RCC 7860 (cell line): ENCODE results near the gene CDH22.

Experiments used
- DNase-seq: peaks from one replicate; pipeline ENCODE4 v3.0.0-alpha.2; 2015; ENCODE audit warnings: low spot score
- FAIRE-seq: peaks from 2 replicates; lab custom pipeline; 2012; peaks lifted over from hg19 to GRCh38; lab: Jason Lieb, UNC

Gene CDH22

GRCh38 chr20:46323557-46323956 lies 15.3 kb upstream of the CDH22 start:
- FAIRE-seq (no peak), DNase-seq (no peak)

- FAIRE-seq: no peak
- DNase-seq: no peak
Measured at GRCh38 chr20:46322641-46323040, 14.3 kb upstream of the CDH22 start.

- FAIRE-seq (no peak), DNase-seq (no peak)
Measured at GRCh38 chr20:46317685-46318177, 9.4 kb upstream of the CDH22 start.

DNA sequence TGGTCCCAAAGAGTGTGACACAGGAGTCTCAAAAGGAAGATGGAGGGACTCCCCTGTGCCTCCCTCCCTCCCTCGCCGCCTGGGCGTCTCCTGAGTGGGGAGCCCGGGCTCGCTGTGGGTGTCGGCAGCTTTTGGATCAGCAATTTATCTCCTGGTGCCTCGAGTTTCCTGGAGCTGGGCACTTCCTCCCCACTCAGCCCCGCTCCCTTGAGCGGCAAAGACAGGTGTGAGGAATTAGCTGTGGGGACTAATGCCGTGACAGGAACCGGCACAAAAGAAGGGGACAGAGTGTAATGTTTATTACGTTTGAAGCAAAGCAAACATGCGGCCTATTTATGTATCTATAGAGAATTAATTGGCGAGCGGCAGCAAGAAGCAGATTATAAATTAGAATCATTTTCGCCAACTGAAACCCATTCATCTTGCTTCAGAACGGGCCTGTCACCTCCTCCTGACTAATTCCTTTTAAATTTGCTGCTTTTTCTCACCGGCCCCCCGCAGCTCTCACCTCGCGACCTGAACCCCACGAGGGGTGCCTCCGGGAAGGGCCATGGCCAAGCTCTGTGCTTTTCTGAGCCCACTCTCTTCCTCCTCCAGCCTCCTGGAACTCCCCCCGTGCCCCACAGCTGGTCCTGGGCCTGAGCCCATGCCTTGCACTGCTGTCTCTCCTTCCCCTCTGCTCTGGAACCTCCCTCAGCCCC lies 8.8 kb upstream of the CDH22 start:
- DNase-seq (no peak), FAIRE-seq (no peak)

- FAIRE-seq (no peak), DNase-seq (no peak)
Measured at GRCh38 chr20:46315311-46315710, 7.0 kb upstream of the CDH22 start.

- DNase-seq (no peak), FAIRE-seq (no peak)
Measured at GRCh38 chr20:46312945-46313861, 4.9 kb upstream of the CDH22 start.

DNA sequence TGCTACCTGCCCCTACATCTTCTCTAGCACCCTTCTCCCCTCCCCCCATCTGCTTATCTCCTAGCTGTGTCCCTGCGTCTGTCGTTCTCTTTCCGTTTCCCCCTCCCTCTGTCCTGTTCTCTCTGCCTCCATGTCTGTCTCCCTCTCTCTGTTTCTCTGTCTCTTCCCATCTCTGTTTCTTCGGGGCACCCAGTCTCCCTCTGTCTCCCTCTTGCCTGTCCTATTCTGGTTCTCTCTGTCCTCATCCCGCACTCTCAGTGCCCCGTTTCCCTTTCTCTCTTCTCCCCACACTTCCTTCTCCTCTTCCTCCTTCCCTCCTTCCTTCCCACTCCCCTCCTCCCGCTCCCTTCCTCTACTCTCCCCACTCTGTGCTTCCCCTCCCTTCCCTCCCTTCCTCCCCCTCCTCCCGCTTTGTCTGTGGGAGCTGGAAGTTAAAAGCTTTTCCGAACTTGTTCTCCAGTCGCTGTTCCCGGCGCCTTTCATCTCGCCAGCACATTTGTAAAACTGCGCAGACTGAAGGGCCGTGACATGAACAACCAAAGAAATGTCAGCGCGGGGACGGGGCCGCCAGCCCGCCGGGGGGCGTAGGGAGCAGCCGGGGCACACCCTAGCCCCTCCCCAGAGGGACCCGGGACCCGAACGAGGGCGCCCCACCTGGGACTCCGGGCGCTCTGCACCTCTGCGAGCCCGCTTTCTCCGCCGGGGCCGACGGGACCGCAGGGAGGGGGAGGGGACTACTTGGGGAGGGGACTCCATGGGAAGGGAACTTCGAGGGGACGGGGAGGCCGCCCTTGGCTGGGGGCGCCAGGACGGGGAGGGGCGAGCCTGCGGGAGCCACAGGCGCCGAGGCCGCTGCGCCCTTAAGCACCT lies 4.0 kb upstream of the CDH22 start:
- no peak for DNase-seq
- no peak for FAIRE-seq

GRCh38 chr20:46311719-46312074 lies 3.4 kb upstream of the CDH22 start:
- DNase-seq (no peak), FAIRE-seq (no peak)

- DNase-seq: no peak
- FAIRE-seq: no peak
Measured at GRCh38 chr20:46311039-46311650, 2.8 kb upstream of the CDH22 start.

- DNase-seq: no peak
- no peak for FAIRE-seq
Measured at GRCh38 chr20:46309945-46310344, 1.6 kb upstream of the CDH22 start.

DNA sequence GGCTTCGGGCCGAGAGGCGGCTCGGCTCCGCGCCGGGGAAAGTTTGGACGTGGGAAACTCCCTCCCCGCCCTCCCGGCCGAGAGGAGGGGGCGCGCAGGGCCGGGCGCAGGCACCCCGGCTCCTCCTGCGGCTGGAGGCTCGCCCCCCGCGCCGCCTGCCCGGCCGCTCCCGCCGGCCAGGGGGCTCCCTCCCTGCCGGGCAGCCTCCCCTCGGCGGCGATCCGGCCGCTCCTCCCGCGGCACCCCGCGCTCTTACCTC lies 370 bp downstream of the CDH22 start:
- no peak for FAIRE-seq
- no peak for DNase-seq

GRCh38 chr20:46307139-46307998 lies 929 bp downstream of the CDH22 start:
- FAIRE-seq: no peak
- DNase-seq: peak; percentile 13

DNA sequence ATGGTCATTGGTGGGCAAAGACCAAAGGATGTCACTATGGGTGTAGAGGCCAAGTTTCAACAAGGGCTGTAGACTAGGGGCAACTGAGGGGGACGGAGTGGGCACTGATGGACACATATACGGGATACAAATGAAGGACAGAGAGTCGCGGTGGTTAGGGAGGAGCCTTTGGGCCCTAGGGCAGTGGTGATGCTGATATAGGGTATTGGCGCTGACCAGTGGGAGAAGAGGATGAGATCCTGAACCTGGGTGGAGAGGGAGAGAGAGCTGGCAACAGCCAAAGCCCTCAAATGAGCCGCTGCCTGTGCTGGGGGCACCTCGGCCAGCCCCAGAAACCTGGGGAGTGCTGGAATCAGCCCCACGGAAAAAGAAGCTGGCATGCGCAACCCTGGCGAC lies 1.6 kb downstream of the CDH22 start:
- no peak for FAIRE-seq

GRCh38 chr20:46305973-46306360 lies 2.3 kb downstream of the CDH22 start:
- no peak for DNase-seq
- no peak for FAIRE-seq

More for the DNA sequence above, 1.6 kb downstream of the CDH22 start:
- no peak for DNase-seq

DNA sequence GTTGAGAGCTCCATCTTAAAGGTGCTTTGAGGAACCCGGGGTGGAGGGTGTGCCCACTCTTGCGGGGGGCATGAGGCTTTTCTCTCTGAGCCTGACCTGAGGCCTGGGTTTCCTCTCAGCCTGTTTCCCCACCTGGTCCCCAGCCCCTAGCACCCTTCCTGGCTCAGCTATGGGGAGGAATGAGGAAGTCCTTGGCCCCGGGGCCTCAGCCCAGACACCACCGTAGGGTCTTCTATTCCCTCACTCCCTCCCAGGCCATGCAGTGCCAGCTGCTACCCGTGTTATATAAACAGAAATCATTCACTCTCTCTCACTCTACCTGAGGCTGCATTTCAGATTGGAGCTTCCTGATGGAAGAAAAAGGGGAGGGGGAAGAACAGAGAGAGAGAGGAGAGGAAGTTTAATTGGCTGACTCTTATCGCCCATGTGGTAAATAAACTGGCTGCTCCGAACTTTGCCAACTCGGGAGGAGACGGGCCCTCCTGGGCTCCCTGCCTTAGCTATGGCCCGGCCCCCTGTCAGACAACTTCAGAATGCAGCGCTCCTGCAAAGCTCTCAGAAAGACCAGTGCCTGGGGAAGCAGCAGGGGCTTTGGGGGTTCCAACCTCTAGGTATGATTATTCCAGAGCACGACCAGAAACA lies 2.8 kb downstream of the CDH22 start:
- no peak for DNase-seq
- FAIRE-seq: no peak

GRCh38 chr20:46304852-46305251 lies 3.4 kb downstream of the CDH22 start:
- no peak for FAIRE-seq
- no peak for DNase-seq

DNA sequence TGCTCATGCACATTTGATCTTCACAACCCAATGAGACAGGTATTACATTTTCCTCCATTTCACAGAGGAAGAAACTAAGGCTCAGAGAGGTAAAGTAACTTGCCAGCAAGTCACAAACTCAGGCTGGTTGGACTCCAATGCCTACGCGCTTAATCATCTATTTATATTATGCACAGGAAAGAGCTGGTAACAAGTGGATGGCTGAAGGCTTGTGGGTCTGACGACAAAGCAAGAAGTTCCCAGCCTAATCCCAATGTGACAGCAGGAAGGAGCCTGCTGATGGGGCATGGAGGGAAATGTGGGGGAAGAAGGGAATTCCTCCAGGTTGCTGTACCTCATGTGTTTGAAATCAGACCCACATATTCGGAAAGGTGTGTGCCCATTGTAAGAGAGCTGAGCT lies 3.9 kb downstream of the CDH22 start:
- FAIRE-seq: no peak
- no peak for DNase-seq

DNA sequence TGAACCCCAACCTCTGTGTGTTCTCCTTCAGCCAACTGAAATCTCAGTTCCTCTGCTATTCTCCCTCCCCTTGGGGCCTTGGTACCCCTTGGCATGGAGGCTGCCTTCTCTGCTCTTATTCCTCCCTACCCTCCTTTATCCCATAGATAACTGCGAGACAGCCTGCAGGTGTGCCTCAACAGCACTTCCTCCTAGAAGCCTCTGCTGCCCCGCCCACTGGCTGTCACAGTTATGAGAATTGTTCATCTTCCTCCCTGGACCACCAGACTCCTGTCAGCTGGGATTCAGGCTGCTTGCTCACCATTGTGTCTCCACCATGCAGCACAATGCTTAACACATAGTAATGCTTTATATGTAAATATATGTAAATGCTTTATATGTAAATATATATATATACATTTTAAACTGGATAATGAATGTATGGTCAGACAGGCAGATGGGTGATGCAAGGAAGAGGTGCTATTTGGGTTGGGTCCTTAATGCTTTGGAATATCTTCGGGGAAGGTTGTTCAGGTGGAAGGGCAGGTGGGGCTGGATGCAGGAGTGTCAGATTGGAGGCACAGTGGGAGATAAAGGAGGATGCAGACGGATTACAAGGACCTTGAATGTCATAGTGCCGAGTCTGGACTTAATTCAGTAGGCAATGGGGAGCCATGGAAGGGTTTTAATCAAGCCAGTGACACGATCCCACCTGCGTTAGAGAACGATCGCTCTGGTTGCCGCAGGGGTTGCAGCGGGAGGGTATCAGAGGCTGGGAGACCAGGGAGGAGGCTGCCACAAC lies 4.9 kb downstream of the CDH22 start:
- FAIRE-seq (no peak), DNase-seq (no peak)

DNA sequence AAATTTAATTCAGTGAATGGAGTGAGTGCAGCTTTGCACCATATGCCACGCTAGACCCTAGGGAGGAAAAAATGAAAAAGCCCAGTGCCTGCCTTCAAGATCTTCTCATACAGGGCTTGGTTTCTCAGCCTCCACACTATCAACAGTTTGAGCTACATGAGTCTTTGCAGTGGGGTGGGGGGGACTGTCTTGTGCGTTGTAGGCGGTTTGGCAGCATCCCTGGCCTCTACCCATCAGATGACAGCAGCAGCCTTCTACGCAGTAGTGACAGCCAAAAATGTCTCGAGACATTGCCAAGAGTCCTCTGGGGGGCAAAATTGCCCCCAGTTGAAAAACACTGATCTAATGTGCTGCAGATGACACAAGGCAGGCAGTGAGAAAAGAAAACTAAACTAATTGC lies 6.2 kb downstream of the CDH22 start:
- DNase-seq: no peak
- FAIRE-seq: no peak
